Aorta (tissue), 5 donors: Measurements from ENCODE around the gene SMS. TPM values are rescaled to one million over a fixed set of nuclear protein-coding genes. Genes with fewer than 3 reads are reported as not detected.

Experiments used
- ATAC-seq: fragments of 200-7000 bp; cut with Tn5 transposase; one replicate; pipeline ENCODE4 v1.9.1; 2022; ENCODE audit warnings: moderate library complexity; ENCODE audit not compliant: low FRiP score
- DNase-seq, 2 donors: peaks; one replicate each; pipeline ENCODE4 v3.0.0-alpha.2; 2020
- H3K27ac ChIP-seq, 2 donors: one replicate each; pipeline ENCODE4 v1.5.1; 2013; ENCODE audit warnings: low read length in 2 of 2, mild to moderate bottlenecking in 2 of 2, moderate library complexity in 2 of 2, control low read depth in 1 of 2, inconsistent platforms in 1 of 2, low read depth in 1 of 2
- H3K27me3 ChIP-seq, 2 donors: one replicate each; pipeline ENCODE4 v1.6.1; 2013; ENCODE audit warnings: control low read depth in 1 of 2, low read length in 1 of 2, mild to moderate bottlenecking in 1 of 2, moderate library complexity in 1 of 2; ENCODE audit not compliant: insufficient read depth in 2 of 2, control insufficient read depth in 1 of 2
- H3K36me3 ChIP-seq, 2 donors: one replicate each; pipeline ENCODE4 v1.6.1; 2013; ENCODE audit warnings: control low read depth in 1 of 2, low read length in 1 of 2, mild to moderate bottlenecking in 1 of 2; ENCODE audit not compliant: insufficient read depth in 2 of 2, control insufficient read depth in 1 of 2
- H3K4me1 ChIP-seq, 2 donors: one replicate each; pipeline ENCODE4 v1.6.1; 2013; ENCODE audit warnings: low read length in 2 of 2, control low read depth in 1 of 2, mild to moderate bottlenecking in 1 of 2, moderate library complexity in 1 of 2; ENCODE audit not compliant: insufficient read depth in 2 of 2, control insufficient read depth in 1 of 2
- H3K4me3 ChIP-seq, 2 donors: one replicate each; pipeline ENCODE4 v1.5.1; 2013; ENCODE audit warnings: low read length in 2 of 2, control low read depth in 1 of 2, mild to moderate bottlenecking in 1 of 2
- H3K9me3 ChIP-seq: one replicate; pipeline ENCODE4 v1.6.1; 2013; ENCODE audit warnings: mild to moderate bottlenecking, low read length; ENCODE audit not compliant: control insufficient read depth
- WGBS, 2 donors: extraction: QIAGEN DNeasy Blood & Tissue Kit; methylation state at CpG; one replicate each; pipeline ENCODE4 v1.1.7; 2013; 5-methylcytosine and 5-hydroxymethylcytosine counted together
- intact Hi-C, 2 donors: fragments of 100-400 bp; cut with DNase I; formaldehyde crosslinking; loops; one replicate each; pipeline versions ENCODE4 v1.14.2 to v1.15.0; 2022
- polyA plus RNA-seq, 2 donors: library from polyadenylated mRNA; stranded (reverse); fragments of 200-250 nt; gene quantifications; one replicate each; pipeline ENCODE4 v1.2.3, GENCODE V29; 2013
- total RNA-seq, 2 donors: library from RNA; stranded (reverse); fragmentation: NEBNext Ultra II Directional; extraction: Animal tissue kit (Norgen Biotek cat#: 25700); gene quantifications; one replicate each; pipeline ENCODE4 v1.2.1, GENCODE V29; 2021
- donor health status: healthy with polysubstance abuse.
- donor health status: Bipolar disorder and iron deficiency.
- donor health status: DM: no; HTN: no; CAD: no.
- donor health status: DM: no; HTN: no; CAD: no.
- donor health status: DM: yes; HTN: yes; CAD: no.

The SMS gene
- total and polyA plus RNA-seq, 4 donors, result 45.3 to 89.5 (median 53.6) TPM

- 3 to 16% methylated on average over 6 of the region's 6 CpGs for WGBS, 2 donors
- no peaks in the 10 kb centered on the region for H3K27me3 ChIP-seq
- DNase-seq (no peak), ATAC-seq (peak; percentile 76)
- intact Hi-C loops, result loop anchor here in 1 of 2 donors (5.0 to 10.0 kb wide), 2 partner anchors 52 to 84 kb away; no protein-coding TSS in a partner anchor
- no peaks in the 10 kb centered on the region for H3K36me3 ChIP-seq
- H3K4me3 ChIP-seq, result no peak overlapping the region
- H3K4me1 ChIP-seq, result no peaks in the 10 kb centered on the region
- H3K27ac ChIP-seq, result no peak overlapping the region
- no peaks in the 10 kb centered on the region for H3K9me3 ChIP-seq
Measured at GRCh38 chrX:21926527-21927278, 13.8 kb upstream of the SMS start.

DNA sequence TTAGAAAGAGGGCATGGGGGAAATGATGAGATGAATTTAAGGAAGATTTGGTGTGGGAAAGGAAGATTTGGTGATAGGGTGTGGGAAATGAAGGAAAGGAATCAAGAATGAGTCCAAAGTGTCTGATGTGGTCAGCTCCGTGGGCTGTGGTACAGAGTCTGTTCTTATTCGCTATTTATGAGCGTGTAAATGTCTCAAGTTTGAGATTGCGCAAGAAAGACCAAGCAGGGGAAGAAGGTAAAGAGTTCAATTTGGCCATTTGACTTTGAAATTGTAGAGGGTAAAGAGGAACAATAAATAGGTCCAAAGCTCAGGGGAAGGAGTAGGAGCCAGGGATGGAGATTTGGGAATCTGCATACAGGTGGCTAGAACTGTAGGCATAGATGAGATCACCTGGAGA lies 11.3 kb upstream of the SMS start:
- 89 to 98% methylated on average over 4 of the region's 4 CpGs for WGBS, 2 donors
- intact Hi-C loops, result loop anchor here in 1 of 2 donors (5.0 to 10.0 kb wide), 2 partner anchors 54 to 87 kb away; no protein-coding TSS in a partner anchor
- no peaks in the 10 kb centered on the region for H3K36me3 ChIP-seq
- no peak overlapping the region for H3K27ac ChIP-seq
- DNase-seq (no peak), ATAC-seq (no peak)
- H3K4me1 ChIP-seq, result no peaks in the 10 kb centered on the region
- no peaks in the 10 kb centered on the region for H3K9me3 ChIP-seq
- H3K4me3 ChIP-seq, result no peak overlapping the region
- no peaks in the 10 kb centered on the region for H3K27me3 ChIP-seq

GRCh38 chrX:21930986-21931385 lies 9.5 kb upstream of the SMS start:
- Histone ChIP-seq H3K4me3 (no peak overlapping the region), H3K9me3 (no peaks in the 10 kb centered on the region), H3K27ac (no peak overlapping the region), H3K36me3 (no peaks in the 10 kb centered on the region), H3K4me1 (no peaks in the 10 kb centered on the region), H3K27me3 (no peaks in the 10 kb centered on the region)
- ATAC-seq, result no peak
- 89 to 97% methylated on average over 1 of the region's 1 CpG for WGBS, 2 donors
- intact Hi-C loops, result no loop called here
- DNase-seq, result no peak

DNA sequence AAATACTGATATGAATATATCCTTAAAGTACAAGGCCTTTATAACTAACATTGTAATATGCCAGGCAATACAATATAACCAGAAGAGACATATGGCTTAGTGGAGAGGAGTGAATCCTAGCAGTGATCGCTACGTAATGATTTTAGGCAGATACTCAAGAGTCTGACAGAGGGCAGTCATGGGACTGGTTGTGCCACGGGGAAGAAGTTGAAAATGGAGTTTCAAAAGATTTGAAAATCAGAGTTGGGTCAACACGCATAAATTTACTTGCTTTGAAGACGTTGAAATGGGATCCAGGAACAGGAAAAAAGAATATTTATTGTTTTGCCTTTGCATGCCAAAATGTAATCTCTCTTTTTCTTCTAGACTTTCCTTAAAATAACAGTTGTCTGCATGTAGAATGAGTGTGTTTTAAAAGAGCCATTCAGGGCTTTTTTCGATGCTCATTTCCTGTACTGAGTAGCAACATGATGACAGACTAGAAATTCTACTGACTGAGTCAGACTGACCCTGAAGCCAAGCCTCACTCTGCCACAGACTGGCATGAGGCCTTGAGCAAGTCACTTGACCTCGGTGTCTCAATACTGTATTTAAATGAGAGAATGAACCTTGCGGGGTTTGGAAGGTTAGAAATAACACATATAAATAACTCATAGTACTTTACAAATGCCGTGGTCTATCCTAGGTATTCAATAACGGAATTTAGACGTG lies 8.1 kb upstream of the SMS start:
- peak; percentile 75 for ATAC-seq
- intact Hi-C loops, result no loop called here
- H3K27ac ChIP-seq, result peak overlapping the region; percentile 60 to 68
- 15 to 37% methylated on average over 11 of the region's 11 CpGs for WGBS, 2 donors
- no peaks in the 10 kb centered on the region for H3K27me3 ChIP-seq
- no peaks in the 10 kb centered on the region for H3K36me3 ChIP-seq
- DNase-seq, result peak in 1 of 2 donors; percentile 77
- no peak overlapping the region for H3K4me3 ChIP-seq
- H3K9me3 ChIP-seq, result no peaks in the 10 kb centered on the region
- no peaks in the 10 kb centered on the region for H3K4me1 ChIP-seq

- Histone ChIP-seq H3K9me3 (no peaks in the 10 kb centered on the region), H3K36me3 (no peaks in the 10 kb centered on the region), H3K27me3 (no peaks in the 10 kb centered on the region), H3K27ac (no peak overlapping the region), H3K4me1 (no peaks in the 10 kb centered on the region), H3K4me3 (no peak overlapping the region)
- intact Hi-C loops, result no loop called here
- 65 to 79% methylated on average over 7 of the region's 7 CpGs for WGBS, 2 donors
- DNase-seq (no peak), ATAC-seq (no peak)
Measured at GRCh38 chrX:21933077-21933476, 7.4 kb upstream of the SMS start.

DNA sequence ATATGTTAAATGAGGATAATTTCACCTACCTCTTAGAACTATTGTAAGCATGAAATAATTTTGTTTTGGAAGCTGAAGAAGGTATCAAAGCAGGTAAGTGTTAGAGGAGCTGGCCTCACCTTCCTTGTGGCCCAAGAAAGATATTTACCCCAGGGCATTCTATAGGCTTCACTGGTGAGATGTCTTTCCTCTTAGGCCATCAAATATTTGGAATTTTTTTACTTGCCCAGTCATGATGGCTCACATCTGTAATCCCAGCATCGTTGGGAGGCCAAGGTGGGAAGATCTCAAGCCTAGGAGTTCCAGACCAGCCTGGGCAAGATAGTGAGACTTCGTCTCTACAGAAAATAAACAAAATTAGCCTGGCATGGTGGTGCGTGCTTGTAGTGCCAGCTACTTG lies 6.1 kb upstream of the SMS start:
- Histone ChIP-seq H3K27ac (no peak overlapping the region), H3K9me3 (no peaks in the 10 kb centered on the region), H3K4me1 (no peaks in the 10 kb centered on the region), H3K36me3 (no peaks in the 10 kb centered on the region), H3K27me3 (no peaks in the 10 kb centered on the region), H3K4me3 (no peak overlapping the region)
- no peak for ATAC-seq
- no peak for DNase-seq
- WGBS, 2 donors, result 75 to 87% methylated on average over 3 of the region's 3 CpGs
- intact Hi-C loops, result no loop called here

DNA sequence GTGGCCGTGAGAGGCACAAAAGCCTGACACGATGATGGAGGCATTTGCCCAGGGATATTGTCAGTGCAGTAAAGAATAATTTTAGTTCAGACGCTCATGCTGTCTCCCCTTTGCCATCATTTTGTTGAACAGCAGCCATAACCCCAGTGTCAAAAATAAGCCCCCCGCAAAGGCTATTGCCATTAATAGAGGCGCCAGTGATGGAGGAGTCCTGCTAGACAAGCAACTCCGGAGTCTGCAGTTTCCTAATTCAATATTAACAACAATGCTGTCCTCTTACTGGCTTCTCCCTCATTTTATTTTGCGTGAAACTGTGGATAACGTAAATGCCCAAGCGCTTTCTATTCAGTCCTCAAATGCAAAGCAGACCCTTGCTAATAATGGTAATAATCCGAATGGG lies 603 bp upstream of the SMS start:
- 32 to 39% methylated on average over 10 of the region's 10 CpGs for WGBS, 2 donors
- Histone ChIP-seq H3K9me3 (no peaks in the 10 kb centered on the region), H3K36me3 (no peaks in the 10 kb centered on the region), H3K27me3 (no peaks in the 10 kb centered on the region), H3K4me1 (no peaks in the 10 kb centered on the region), H3K4me3 (peak overlapping the region in 1 of 2 donors; percentile 28), H3K27ac (peak overlapping the region in 1 of 2 donors; percentile 64)
- intact Hi-C loops, result no loop called here
- ATAC-seq (no peak), DNase-seq (no peak)

GRCh38 chrX:21943460-21944135 lies 3.1 kb downstream of the SMS start:
- no peak overlapping the region for H3K4me3 ChIP-seq
- H3K9me3 ChIP-seq, result no peaks in the 10 kb centered on the region
- no peaks in the 10 kb centered on the region for H3K4me1 ChIP-seq
- no peaks in the 10 kb centered on the region for H3K27me3 ChIP-seq
- 21 to 31% methylated on average over 11 of the region's 11 CpGs for WGBS, 2 donors
- ATAC-seq, result no peak
- H3K27ac ChIP-seq, result no peak overlapping the region
- no peaks in the 10 kb centered on the region for H3K36me3 ChIP-seq
- no peak for DNase-seq
- intact Hi-C loops, result no loop called here
